SK-MEL-5 (cell line): Measurements from ENCODE around the gene NDRG4. TPM values are rescaled to one million over a fixed set of nuclear protein-coding genes. Genes with fewer than 3 reads are reported as not detected.
A peak's percentile ranks its signal among the peaks of the same experiment; 100 is the strongest.
"Not testable (repeated sequence)": the region's sequence is repeated elsewhere in the genome, so short reads cannot be mapped to it uniquely, and the experiment has no call there.

Source experiments
- DNase-seq: peaks from one replicate; pipeline ENCODE4 v3.0.0-alpha.2; 2016; ENCODE audit warnings: low read depth, low spot score
- in situ Hi-C: cut with HindIII; loops from 2 replicates; pipeline ENCODE4 v1.10.0; 2016; ENCODE audit warnings: low sequenced_read_pairs, high pct_unique_total_duplicates, low pct_unique_long_range_greater_than_20kb
- total RNA-seq: library from RNA; depleted of rRNA; stranded (reverse); fragments of >200 nt; shearing (Covaris generic); gene quantifications from 2 replicates; pipeline ENCODE4 v1.2.3, GENCODE V29; 2014

Gene NDRG4
- total RNA-seq, 1 experiment from 2014 or later: 0.05 TPM

DNA sequence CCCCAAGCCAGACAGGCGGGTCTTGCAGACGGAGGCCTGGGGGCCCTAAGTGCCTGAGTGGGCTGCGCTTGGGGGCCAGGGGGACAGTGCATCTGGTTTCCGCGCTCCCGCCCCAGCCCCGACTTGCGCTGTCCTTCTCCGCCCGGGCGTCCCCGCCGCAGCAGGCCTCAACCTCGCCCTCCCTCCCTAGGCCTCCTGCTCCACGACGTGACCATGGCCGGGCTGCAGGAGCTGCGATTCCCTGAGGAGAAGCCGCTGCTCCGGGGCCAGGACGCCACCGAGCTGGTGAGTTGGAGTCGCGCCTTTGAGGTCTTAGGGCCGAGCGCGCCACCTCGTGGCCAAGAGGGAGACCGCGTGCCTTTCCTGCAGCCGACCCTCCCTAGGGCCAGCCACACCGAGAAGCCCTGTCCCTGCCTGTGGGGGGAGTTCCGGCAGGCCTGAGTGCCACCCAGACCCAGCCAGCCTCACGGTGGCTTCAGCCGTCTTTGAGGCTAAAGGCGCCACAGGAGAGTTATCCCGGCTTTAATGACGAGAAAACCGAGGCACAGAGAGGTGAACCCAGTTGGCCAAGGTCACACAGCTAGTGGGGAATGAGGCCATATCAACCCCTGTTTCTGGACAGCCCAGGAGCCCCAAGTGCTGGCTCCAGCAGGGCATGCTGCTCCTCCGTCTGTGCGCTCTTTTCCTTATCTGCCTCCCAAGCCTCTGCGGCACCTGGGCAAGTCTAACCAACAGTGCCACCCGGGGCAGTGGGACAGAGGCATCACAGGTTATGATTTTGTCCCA, 12.2 kb upstream of the NDRG4 start:
- peak; percentile 72 for DNase-seq
- in situ Hi-C loops: no loop called here

DNA sequence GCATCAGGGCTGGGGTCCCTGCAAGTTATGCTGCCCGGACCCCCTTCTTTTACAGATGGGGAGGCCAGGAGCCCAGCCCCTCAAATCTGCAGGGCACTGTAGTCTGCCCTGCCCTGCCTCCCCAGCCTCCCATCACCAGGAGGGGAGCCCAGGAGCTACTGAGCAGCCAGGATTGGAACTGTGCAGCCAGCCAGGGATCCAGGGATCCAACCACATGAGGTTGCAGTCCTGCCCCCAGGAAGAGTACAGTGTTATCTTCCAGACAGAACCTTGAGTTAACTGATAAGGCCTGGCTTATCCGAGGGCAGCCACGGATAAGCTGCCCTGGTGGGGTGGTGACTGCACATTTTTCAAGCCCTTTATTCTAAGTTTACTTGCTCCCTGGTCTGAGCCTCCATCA, 11.4 kb upstream of the NDRG4 start:
- DNase-seq: no peak
- in situ Hi-C loops: no loop called here

DNA sequence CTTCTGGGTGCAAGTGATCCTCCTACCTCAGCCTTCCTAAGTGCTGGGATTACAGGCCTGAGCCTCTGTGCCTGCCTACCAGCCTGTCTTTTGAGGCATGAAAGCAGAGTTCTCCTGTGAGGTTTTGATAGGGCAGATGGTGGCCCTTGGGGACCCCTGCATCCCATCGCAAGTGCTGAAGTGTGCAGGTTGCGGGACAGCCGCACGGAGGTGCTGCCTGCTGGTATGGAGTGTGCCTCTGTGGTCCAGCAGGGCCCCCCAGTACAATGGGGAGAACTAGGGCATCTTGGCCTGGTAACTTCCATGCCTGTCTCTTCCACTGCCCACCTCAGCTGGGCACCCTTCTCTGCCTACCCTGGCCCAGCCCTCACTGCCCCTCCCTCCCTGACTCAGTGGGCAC, 9.9 kb upstream of the NDRG4 start:
- in situ Hi-C loops: no loop called here

DNA sequence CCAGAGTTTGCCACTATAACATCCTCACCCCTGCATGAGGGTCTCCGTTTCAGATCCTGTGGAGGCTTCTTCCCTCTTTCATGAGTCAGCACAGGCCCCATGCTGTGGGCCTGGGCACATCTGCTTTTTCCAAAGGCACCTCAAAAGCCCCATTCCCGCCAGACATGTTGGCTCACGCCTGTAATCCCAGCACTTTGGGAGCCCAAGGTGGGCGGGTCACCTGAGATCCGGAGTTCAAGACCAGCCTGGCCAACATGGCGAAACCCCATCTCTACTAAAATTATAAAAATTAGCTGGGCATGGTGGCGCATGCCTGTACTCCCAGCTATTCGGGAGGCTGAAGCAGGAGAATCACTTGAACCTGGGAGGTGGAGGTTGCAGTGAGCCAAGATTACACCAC, 9.4 kb upstream of the NDRG4 start:
- in situ Hi-C loops, DNase-seq: not testable (repeated sequence)

More for the DNA sequence above, 9.9 kb upstream of the NDRG4 start:
- DNase-seq: no peak

DNA sequence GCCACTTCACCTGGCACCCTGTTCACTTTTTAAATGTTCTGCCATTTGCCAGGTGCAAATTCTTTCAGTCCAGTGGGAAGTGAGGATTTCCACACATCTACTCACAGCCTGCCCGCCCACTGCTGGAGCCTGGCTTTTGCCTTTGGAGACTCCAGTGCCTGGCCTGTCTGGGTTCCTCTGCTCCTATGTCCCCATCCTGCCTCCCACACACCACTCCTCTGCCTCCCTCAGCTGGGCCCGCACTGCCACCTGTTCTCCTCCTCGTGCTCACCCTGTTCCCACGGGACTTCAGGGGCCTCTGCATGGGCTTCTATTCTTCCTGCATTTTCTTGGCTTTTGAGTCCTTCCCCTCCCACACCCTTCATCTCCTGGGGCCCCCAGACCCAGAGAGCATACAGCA, 7.9 kb upstream of the NDRG4 start:
- no peak for DNase-seq
- in situ Hi-C loops: no loop called here

DNA sequence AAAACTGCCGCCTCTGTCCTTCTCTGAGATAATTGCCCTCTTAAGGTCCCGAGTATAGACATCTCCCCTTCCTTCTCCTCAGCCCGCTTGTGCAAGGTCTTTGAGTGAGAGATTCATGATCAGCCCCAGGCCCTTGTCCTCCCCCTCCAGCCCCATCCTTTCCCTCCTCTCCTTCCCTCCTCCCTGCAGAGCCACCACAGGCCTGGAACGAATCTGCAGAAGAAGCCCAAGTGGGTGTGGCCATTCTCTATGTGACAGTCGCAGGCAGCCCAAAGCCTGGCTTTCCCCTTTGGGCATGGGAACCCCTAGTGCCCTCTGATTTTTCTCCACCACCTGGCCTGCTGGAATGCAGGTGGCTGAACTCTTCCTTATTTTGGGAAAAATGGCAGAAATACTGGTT, 7.2 kb upstream of the NDRG4 start:
- no peak for DNase-seq
- in situ Hi-C loops: no loop called here

DNA sequence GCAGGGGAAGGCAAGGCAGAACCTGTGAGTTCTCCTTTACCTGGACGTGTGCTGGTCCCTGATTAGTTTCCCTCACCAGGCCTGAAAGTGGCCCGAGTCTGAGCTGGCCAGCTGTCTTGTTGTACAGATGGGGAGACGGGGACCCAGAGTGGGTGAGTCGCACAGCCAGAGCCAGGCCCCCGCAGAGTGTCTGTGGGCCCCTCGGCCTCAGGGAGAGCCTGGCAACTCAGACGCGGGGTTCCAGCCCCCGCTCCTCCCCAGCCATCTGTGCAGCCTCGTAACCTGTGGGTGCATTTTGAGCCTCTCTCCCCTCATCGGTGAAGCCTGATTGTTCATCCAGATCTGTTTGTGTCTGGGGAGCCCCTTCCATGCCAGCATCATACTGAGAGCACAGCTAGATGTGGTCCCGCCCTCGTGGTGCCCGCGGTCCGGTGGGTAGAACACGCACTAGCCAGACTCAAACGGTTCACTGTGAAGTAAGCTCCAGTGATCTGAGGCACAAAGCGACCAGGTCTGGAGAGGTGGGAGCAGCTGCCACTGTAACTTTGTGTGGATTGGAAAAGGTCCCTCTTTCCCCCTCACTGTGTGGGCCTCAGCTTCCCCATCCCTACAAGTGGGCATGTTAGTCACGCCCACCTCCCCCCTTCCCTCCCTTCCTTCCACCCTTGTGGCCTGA, 6.0 kb upstream of the NDRG4 start:
- in situ Hi-C loops: no loop called here
- DNase-seq: no peak

DNA sequence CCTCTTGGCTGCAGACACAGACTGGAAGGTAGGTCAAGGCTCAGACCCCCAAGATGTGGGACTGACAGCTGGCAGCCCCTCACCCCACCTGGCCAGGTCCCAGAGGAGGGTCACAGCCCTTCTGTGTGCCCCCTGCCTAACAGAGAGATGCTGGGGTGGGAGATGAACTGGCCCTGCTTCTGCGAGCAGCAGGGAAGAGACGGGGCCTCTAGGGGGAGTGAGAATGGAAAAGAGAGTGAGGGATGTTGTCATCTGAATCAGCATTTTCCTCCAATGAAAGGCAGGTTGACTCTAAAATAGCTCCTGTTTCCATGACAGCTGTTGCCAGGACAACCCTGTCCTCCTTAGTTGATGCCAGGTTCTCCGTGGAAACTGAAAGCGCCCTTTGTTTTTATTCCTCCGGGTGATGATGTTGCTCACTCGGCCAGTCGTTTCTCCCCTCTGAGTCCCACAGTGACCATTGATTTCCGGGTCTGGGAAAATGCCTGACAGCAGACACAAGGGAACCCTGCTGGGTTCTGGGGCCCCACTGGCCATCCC, 4.9 kb upstream of the NDRG4 start:
- peak; percentile 95 for DNase-seq
- in situ Hi-C loops: no loop called here

DNA sequence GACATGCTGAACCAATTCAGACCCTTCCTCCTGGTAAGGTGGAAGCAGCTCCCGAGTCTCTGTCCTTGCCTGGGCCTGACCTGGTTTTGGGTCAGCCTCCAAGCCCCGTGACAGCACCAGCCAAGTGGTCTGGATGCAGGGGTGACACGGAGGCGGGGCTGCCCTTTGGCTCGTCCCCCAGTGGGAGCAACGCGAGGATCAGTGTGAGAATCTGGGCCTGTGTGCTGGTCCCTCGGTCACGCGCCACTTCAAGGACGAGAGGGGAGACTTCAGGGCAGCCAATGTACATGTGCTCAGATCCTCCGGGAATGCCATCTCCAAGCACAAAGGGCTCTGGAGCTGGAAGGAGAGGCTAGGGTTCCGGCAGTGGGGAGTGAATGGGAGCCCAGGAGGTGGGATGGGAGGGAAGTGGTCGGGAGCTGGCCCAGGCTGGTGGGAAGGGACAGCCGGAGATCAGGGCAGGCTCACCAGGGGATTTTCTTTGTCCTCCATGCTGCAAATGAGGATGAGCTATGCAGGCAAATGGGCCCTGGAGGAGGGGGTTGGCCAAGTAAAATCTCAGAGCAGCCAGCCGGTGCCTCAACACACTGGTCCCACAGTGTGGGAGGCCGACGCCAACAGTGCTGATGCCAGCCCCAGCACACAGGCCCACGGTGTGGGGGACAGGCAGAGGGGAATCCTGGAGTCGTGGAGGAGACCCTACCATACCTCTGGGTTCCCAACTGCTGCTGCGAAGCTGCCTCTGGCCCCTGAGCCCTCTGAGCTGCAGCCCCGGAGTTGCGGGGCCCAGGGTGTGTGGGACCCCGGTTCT, 4.2 kb upstream of the NDRG4 start:
- in situ Hi-C loops: no loop called here
- no peak for DNase-seq

DNA sequence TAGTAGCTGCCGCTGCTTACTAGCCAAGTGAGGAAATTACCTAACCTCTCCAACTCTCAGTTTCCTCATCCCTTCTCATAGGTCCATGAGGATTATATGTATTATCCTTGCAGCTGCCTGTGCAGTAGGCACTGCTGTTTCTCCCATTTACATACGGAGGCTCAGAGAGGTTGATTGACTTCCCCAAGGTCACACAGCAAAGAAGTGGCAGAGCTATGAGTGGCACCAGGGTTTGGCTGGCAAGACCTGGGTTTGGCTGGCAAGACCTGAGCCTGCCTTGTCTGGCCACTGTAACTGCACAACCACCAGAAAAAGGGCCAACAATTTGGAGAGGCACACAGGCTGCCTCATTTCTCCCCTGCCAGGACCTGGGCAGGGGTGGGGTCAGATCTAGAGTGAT, 2.5 kb upstream of the NDRG4 start:
- no peak for DNase-seq
- in situ Hi-C loops: no loop called here

DNA sequence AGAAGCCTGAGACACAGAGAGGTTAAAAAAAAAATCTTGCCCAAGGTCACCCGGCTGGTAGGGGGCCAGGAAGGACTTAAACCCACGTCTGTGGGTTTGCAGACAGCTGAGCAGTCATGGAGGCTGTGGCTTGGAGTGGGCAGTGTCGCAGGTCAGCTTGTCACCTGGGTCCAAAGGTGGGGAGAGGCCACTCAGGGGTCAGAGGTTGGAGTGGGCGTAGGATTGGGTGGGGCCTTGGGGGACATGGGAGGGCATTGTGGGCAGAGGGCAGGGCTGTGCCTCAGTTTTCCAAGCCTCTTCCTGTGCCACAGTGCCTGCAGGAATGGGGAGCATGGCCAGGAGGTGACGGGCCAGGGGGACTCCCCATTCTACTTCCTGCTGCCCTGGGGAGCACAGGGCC, 2.0 kb upstream of the NDRG4 start:
- DNase-seq: no peak
- in situ Hi-C loops: no loop called here

DNA sequence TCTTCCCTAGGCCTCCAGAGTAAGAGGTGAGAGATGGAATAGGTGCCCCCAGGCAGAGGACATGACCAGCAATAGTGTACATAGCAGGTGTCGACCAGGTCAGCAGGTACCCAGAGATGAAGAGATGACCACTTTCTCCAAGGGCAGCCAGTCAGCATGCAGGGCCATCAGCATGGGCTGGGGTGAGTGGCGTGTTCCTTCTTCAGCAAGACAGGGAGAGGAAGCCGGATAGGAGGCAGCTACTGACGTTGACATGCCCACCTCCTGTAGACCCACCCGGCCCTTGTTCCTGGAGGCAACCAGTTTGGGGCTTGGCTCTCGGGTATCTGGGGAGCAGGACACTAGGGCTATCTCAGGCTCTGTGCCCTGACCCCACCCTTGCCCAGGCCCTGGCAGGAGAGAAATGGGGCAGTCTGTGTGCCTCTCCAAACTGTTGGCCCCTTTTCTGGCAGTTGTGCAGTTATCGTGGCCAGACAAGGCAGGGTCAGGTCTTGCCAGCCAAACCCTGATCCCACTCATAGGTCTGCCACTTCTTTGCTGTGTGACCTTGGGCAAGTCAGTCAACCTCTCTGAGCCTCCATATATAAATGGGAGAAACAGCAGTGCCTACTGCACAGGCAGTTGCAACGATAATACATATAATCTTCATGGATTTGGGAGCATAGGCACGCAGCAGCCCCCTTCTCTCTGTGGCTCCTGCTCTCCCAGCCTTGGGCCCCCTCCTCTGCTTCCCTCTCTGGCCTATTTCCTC, 1.4 kb upstream of the NDRG4 start:
- in situ Hi-C loops: no loop called here
- no peak for DNase-seq

DNA sequence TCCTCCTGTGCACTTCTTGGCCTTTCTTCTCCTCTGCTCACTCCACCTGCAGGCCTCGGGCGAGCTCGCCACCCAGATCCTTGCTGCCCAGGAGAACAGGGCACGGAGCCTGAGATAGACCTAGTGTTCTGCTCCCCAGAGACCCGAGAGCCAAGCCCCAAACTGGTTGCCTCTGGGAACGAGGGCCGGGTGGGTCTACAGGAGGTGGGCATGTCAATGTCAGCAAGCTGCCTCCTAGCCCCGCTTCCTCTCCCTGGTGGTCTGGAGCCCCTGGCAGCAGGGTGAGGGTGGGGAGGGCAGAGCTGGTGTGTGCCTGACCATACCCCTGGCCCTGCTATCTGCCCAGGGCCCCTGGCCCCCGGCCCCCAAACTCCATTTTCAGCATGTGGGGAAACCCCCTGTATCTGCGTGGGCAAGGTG, 841 bp upstream of the NDRG4 start:
- no peak for DNase-seq
- in situ Hi-C loops: no loop called here

DNA sequence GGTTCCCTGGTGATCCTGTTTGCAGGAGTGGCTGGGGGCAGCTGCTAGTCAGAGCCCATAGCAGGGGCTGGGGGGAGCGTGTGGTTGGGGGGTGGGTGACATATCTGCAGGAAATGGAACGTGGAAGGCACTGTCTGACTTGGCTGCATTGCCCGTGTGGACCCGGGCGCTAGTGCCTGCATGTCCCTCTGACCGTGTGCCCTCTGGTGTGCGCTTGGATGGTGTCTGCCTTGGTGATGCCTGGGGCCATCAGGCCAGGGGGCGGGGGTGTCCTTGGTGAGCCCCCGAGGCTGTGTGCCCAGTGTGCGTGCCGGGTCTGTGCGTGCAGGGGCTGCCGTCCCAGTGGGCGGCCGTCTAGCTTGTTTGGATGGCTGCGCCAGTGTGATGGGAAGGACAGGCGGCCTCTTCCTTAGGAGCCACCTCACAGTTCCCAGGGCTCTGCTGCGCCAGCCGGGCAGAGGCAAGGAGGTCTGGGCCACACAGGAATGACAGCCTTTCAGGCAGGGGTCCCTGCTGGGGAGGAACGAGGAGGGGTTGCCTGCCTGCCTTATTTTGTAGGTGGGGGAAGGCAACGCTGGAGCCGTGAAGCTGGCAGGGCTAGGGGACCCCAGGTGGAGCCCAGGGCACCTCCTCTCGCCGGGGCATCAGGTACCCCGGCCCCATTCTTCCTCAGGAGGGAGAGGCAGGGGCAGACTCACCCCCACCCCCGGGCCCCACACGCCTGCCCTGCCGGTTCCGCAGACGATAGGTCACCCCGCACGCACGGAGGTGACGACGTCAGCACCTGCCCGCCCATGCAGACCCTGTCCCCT, 693 bp downstream of the NDRG4 start:
- in situ Hi-C loops: no loop called here
- no peak for DNase-seq

DNA sequence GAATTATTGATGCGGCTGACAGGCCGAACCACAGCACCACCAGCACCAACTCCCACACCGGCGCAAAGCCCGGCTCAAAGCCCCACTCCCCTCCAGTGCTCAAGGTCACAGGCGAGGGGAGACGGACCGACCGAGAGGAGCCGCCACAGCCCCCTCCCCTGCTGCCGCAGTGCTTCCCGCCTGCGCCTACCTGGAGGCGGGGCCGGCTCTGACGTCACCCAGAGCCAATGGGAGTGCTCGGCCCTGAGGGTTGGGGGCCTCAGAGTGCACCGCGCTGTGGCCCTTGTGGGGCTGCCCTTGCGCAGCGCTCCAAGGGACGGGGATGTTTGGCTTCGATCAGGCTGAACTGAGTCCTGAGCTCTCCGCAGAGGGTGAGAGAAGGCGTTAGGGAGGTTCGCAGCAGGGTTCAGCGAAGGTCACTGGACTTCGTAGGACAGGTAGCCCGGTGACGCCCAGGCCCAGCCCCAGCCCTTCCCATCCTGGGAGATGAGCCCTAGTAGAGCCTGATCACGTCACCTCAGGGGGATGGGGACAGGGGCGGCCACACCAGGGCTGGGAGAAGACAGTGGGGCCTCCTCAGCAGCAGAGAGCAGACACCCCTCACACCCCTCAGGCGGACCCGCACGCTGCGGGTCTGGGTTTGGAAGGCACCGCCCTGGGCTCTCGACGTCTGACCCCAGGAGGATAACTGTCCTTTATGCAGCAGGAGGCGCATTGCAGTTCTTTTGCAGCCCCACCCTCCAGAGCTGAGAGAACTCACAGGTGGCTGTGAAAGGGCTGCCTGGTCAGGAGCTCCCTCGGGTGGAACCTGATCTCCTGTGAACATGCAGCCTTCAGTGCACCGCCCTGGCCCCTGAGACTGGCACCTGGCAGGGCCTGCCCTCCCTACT, 1.5 kb downstream of the NDRG4 start:
- in situ Hi-C loops: no loop called here
- DNase-seq: no peak
